Thyroid gland (tissue), 4 donors: ENCODE data around the gene ROCK2.

Source experiments
- CTCF ChIP-seq, 6 experiments: fragments of 200-600 bp in 3 of 6; fragments of 450-650 bp in 3 of 6; sonication (generic) in 3 of 6; IDR thresholded peaks; one replicate each; pipeline ENCODE4 v1.5.1; 2016 to 2019; ENCODE audit warnings: antibody characterized with exemption in 6 of 6, mild to moderate bottlenecking in 2 of 6, inconsistent platforms in 1 of 6, moderate library complexity in 1 of 6
- POLR2A ChIP-seq, 2 donors: fragments of 450-650 bp; IDR thresholded peaks; one replicate each; pipeline ENCODE4 v1.6.1; 2017; ENCODE audit warnings: antibody characterized with exemption in 2 of 2, mild to moderate bottlenecking in 2 of 2, moderate library complexity in 1 of 2

GRCh38 chr2:11312770-11313471 is 31.5 kb downstream of the ROCK2 start:
- no peak for TF ChIP-seq POLR2A (IDR thresholded peaks at IDR 0.05)
- TF ChIP-seq CTCF (IDR thresholded peaks at IDR 0.05), result no peak
